NB4 (cell line): ENCODE measurements around the gene LIMD2.

Source experiments
- DNase-seq: peaks from one replicate; pipeline ENCODE4 v3.0.0; 2010; ENCODE audit warnings: low read depth
- H3K4me3 ChIP-seq: one replicate; pipeline ENCODE4 v1.5.1; 2011; ENCODE audit warnings: mild to moderate bottlenecking, low read depth, low read length, moderate library complexity
- CTCF ChIP-seq: IDR thresholded peaks from one replicate; pipeline ENCODE4 v1.5.1; 2012; ENCODE audit warnings: low read depth, low read length
- MAX ChIP-seq: IDR thresholded peaks from 2 replicates; pipeline ENCODE4 v1.6.1; 2011; ENCODE audit warnings: low read depth, low read length
- MYC ChIP-seq: IDR thresholded peaks from 2 replicates; pipeline ENCODE4 v1.6.1; 2011; ENCODE audit warnings: low read depth, low read length
- POLR2A ChIP-seq: IDR thresholded peaks from 2 replicates; pipeline ENCODE4 v1.6.1; 2011; ENCODE audit warnings: mild to moderate bottlenecking; ENCODE audit not compliant: insufficient read length; ENCODE audit errors: extremely low read depth

Gene LIMD2

GRCh38 chr17:63693411-63694113 lies 6.4 kb downstream of the LIMD2 start:
- no peak for DNase-seq
- no peak overlapping the region for H3K4me3 ChIP-seq
- no peak for TF ChIP-seq CTCF
- TF ChIP-seq MYC, result no peak
- no peak for TF ChIP-seq MAX

GRCh38 chr17:63692195-63692816 lies 7.6 kb downstream of the LIMD2 start:
- TF ChIP-seq MYC (no peak), MAX (no peak), CTCF (no peak), POLR2A (no peak)
- no peak overlapping the region for H3K4me3 ChIP-seq
- DNase-seq, result no peak

- H3K4me3 ChIP-seq, result no peak overlapping the region
- TF ChIP-seq MYC (no peak), CTCF (no peak), MAX (no peak), POLR2A (no peak)
- no peak for DNase-seq
These were observed 10.4 kb downstream of the LIMD2 start for GRCh38 chr17:63689479-63689878.

GRCh38 chr17:63688396-63689020 lies 11.4 kb downstream of the LIMD2 start:
- DNase-seq, result no peak
- no peak for TF ChIP-seq MAX
- no peak for TF ChIP-seq MYC
- TF ChIP-seq POLR2A, result no peak
- TF ChIP-seq CTCF, result no peak
- H3K4me3 ChIP-seq, result no peak overlapping the region

- no peak overlapping the region for H3K4me3 ChIP-seq
- TF ChIP-seq CTCF (no peak), MYC (no peak), MAX (no peak), POLR2A (no peak)
- no peak for DNase-seq
These were observed 13.7 kb downstream of the LIMD2 start for GRCh38 chr17:63686138-63686685.
